DOHH2 (cell line): Measurements from ENCODE around the gene NPAS2.

Experiments
- H3F3A ChIP-seq: fragments of 200-600 bp; sonication (generic), shearing (Covaris generic); 2 replicates; pipeline ENCODE4 v1.6.0; 2016; ENCODE audit warnings: antibody characterized with exemption, mild to moderate bottlenecking; ENCODE audit not compliant: control insufficient read depth, insufficient read depth
- H3K27ac ChIP-seq: fragments of 200-600 bp; sonication (generic); 2 replicates; pipeline ENCODE4 v1.5.1; 2014; ENCODE audit warnings: low read depth, mild to moderate bottlenecking, low read length, moderate library complexity
- H3K27me3 ChIP-seq: fragments of 200-600 bp; sonication (generic); 2 replicates; pipeline ENCODE4 v1.6.1; 2014; ENCODE audit warnings: mild to moderate bottlenecking, low read length, mixed read lengths; ENCODE audit not compliant: control insufficient read depth
- H3K36me3 ChIP-seq: fragments of 200-600 bp; sonication (generic); 2 replicates; pipeline ENCODE4 v1.6.1; 2014; ENCODE audit warnings: mild to moderate bottlenecking, low read length, moderate library complexity, mixed read lengths; ENCODE audit not compliant: control insufficient read depth
- H3K4me1 ChIP-seq: fragments of 200-600 bp; sonication (generic); 2 replicates; pipeline ENCODE4 v1.6.1; 2014; ENCODE audit warnings: mild to moderate bottlenecking, low read length, mixed read lengths; ENCODE audit not compliant: control insufficient read depth
- H3K4me2 ChIP-seq: fragments of 200-600 bp; sonication (generic); 2 replicates; pipeline ENCODE4 v1.6.0; 2014; ENCODE audit warnings: mild to moderate bottlenecking, low read length, moderate library complexity
- H3K4me3 ChIP-seq: fragments of 200-600 bp; sonication (generic); 2 replicates; pipeline ENCODE4 v1.5.1; 2014; ENCODE audit warnings: mild to moderate bottlenecking, low read length, mixed read lengths
- H3K79me2 ChIP-seq: fragments of 200-600 bp; sonication (generic); 2 replicates; pipeline ENCODE4 v1.6.1; 2014; ENCODE audit warnings: mild to moderate bottlenecking, low read length, mixed read lengths; ENCODE audit not compliant: control insufficient read depth
- H3K9me2 ChIP-seq: fragments of 200-600 bp; sonication (generic); replicated peaks from 2 replicates; pipeline ENCODE4 v1.6.1; 2014; ENCODE audit warnings: mild to moderate bottlenecking, low read length, mixed read lengths; ENCODE audit not compliant: control insufficient read depth
- H3K9me3 ChIP-seq: fragments of 200-600 bp; sonication (generic); 2 replicates; pipeline ENCODE4 v1.6.1; 2014; ENCODE audit warnings: antibody characterized with exemption, low read length, mixed read lengths; ENCODE audit not compliant: control insufficient read depth, insufficient read depth
- H4K20me1 ChIP-seq: fragments of 200-600 bp; sonication (generic); 2 replicates; pipeline ENCODE4 v1.6.0; 2014; ENCODE audit warnings: low read depth, mild to moderate bottlenecking, antibody characterized with exemption, low read length, moderate library complexity; ENCODE audit not compliant: control insufficient read depth, insufficient read depth
- EZH2phosphoT487 ChIP-seq: fragments of 200-600 bp; sonication (generic); IDR thresholded peaks from 2 replicates; pipeline ENCODE4 v1.6.1; 2017; ENCODE audit warnings: borderline replicate concordance, mild to moderate bottlenecking, antibody characterized with exemption, low read length, moderate library complexity, mixed read lengths
- TF ChIP-seq, protein P1 (sequence below): fragments of 200-600 bp; sonication (generic); IDR thresholded peaks from one replicate; pipeline ENCODE4 v1.5.1; 2014; ENCODE audit warnings: antibody characterized with exemption, mild to moderate bottlenecking, low read depth, low read length; ENCODE audit not compliant: poor library complexity, severe bottlenecking

Gene NPAS2

DNA sequence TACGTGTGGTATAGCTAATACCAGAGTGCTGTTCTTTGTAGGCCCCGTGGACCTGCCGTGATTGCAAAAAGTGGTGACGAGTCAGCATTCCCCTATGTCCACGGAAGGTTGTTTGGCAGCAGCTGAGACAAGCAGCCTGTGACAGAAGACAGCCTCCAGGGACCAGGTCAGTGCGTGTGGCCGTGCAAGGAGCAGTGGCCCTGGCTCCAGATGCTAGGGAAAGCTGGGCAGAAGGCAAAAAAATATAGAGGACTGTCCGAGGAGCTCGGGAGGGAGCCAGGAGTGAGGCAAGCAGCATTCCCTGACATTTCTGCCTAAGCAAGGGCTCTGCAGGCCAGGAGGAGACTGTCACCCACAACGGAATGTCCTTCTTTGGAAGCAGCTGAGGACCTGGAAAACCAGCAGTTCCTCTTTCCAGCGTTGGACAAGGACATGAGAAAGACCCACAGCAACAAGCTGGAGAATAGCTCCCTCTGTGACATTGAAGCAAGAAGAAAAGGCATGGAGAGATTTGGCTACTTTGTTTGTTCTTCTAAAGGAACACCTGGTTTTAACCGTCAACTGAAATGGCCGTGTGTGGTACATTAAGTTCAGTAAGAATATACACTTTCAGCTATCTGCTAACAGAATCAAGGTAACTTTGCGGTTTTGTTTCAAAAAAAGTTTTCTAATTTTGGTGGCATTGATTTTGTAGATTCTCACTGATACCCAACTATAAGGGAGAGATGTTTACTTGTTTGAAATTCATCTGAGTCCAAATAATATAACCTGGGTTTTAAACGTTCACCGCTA, 58.3 kb downstream of the NPAS2 start:
- Histone ChIP-seq H3K79me2 (no peaks in the 10 kb centered on the region), H3K27ac (no peak overlapping the region), H3K27me3 (no peaks in the 10 kb centered on the region), H3K9me2 (no peaks in the 10 kb centered on the region), H3K36me3 (no peaks in the 10 kb centered on the region), H4K20me1 (no peaks in the 10 kb centered on the region), H3K4me2 (no peak overlapping the region), H3K4me3 (no peak overlapping the region), H3K9me3 (no peaks in the 10 kb centered on the region), H3K4me1 (no peaks in the 10 kb centered on the region), H3F3A (no peaks in the 10 kb centered on the region)
- TF ChIP-seq, protein P1, sequence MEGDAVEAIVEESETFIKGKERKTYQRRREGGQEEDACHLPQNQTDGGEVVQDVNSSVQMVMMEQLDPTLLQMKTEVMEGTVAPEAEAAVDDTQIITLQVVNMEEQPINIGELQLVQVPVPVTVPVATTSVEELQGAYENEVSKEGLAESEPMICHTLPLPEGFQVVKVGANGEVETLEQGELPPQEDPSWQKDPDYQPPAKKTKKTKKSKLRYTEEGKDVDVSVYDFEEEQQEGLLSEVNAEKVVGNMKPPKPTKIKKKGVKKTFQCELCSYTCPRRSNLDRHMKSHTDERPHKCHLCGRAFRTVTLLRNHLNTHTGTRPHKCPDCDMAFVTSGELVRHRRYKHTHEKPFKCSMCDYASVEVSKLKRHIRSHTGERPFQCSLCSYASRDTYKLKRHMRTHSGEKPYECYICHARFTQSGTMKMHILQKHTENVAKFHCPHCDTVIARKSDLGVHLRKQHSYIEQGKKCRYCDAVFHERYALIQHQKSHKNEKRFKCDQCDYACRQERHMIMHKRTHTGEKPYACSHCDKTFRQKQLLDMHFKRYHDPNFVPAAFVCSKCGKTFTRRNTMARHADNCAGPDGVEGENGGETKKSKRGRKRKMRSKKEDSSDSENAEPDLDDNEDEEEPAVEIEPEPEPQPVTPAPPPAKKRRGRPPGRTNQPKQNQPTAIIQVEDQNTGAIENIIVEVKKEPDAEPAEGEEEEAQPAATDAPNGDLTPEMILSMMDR, result no peak
- TF ChIP-seq EZH2phosphoT487, result no peak

DNA sequence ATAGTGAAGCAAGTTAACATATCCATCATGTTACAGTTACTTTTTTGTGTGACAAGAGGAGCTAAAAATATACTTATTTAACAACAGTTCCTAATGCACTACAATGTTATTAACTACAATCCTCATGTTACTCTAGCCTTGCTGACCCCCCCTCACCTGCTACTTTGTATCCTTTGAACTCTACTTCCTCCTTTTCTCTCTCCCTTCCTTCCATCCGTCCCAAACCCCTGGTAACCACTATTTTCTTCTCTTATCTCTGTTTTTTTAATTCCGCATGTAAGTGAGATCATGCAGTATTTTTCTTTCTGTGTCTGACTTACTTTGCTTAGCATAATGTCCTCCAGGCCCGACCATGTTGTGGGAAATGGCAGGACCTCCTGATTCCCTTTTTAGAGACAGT, 59.4 kb downstream of the NPAS2 start:
- Histone ChIP-seq H3K4me3 (no peak overlapping the region), H3F3A (no peaks in the 10 kb centered on the region), H3K4me2 (no peak overlapping the region), H3K9me2 (no peaks in the 10 kb centered on the region), H3K36me3 (no peaks in the 10 kb centered on the region), H3K4me1 (no peaks in the 10 kb centered on the region), H3K27ac (no peak overlapping the region), H4K20me1 (no peaks in the 10 kb centered on the region), H3K79me2 (no peaks in the 10 kb centered on the region), H3K27me3 (no peaks in the 10 kb centered on the region; the same call in 1 of the 2 replicates), H3K9me3 (no peaks in the 10 kb centered on the region)
- TF ChIP-seq, protein P1, result no peak
- no peak for TF ChIP-seq EZH2phosphoT487

DNA sequence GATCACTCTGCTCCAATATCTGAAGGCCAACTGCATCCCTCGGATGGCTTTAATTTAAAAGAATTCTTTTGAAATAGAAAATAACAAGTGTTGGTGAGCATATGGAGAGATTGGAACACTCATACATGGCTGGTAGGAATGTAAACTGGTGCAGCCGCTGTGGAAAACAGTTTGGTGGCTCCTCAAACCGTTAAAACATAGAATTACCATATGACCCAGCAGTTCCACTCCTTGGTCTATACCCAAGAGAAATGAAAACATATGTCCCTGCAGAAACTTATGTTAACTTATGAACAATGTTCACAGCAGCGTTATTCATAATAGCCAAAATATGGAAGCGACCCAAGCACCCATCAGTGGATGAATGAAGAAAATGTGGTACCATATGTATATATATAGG, 60.1 kb downstream of the NPAS2 start:
- Histone ChIP-seq H3K9me3 (no peaks in the 10 kb centered on the region), H3K79me2 (no peaks in the 10 kb centered on the region)
- no peak for TF ChIP-seq EZH2phosphoT487
- TF ChIP-seq, protein P1, result no peak

More for the DNA sequence above, 60.1 kb downstream of the NPAS2 start:
- no peaks in the 10 kb centered on the region for H3K4me1 ChIP-seq
- no peaks in the 10 kb centered on the region for H3F3A ChIP-seq
- H3K27ac ChIP-seq, result no peak overlapping the region
- H3K36me3 ChIP-seq, result no peaks in the 10 kb centered on the region
- no peaks in the 10 kb centered on the region for H4K20me1 ChIP-seq
- no peak overlapping the region for H3K4me2 ChIP-seq
- H3K4me3 ChIP-seq, result no peak overlapping the region
- H3K27me3 ChIP-seq, result no peaks in the 10 kb centered on the region; the same call in 1 of the 2 replicates
- H3K9me2 ChIP-seq, result no peaks in the 10 kb centered on the region
